ENCODE measurements around the gene ENPP1. TPM values are rescaled to one million over a fixed set of nuclear protein-coding genes. Genes with fewer than 3 reads are reported as not detected.

ENPP1 gene
- total and polyA plus RNA-seq, 2 donors (not counting 3 experiments of a cell fraction or from before 2014, with no cell fraction given), result 0.36 to 1.4 TPM

DNA sequence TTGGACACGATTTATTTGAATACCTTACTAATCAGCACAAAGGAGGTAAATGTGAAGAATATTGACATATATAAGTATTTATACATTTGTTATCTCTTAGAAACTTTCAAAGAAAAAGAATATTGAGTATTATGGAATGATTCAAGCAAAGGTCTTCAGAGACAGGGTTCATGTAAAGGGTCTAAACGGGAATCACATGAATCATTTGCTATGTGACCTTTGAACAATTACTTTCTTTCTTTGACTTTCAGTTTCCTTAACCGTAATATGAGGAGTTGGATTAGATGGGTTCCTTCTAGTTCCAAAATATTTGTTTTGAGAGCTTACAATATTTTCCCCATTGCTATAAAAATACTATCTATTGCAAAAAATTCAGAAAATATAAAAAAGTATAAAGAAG, 14.3 kb downstream of the ENPP1 start:
- Histone ChIP-seq H3K79me2 (ENCODE audit: control insufficient read depth, insufficient read depth, low read length) (no peaks in the 10 kb centered on the region), H3K27me3 (ENCODE audit: control insufficient read depth in 2 of 2, insufficient read depth in 2 of 2, low read length in 2 of 2) (peaks cover 0 to 2% of the 10 kb centered on the region in 2 experiments), H3K4me3 (replicated peaks in 1 of 3; ENCODE audit: insufficient read depth in 1 of 3, low read depth in 1 of 3, low read length in 3 of 3) (no peak overlapping the region), H3K4me2 (ENCODE audit: insufficient read depth, low read length) (no peak overlapping the region), H3K9me1 (replicated peaks; ENCODE audit: control insufficient read depth, extremely low read depth, insufficient read depth, low read length) (no peaks in the 10 kb centered on the region), H3K9ac (replicated peaks; ENCODE audit: extremely low read depth, insufficient read depth, low read length) (no peak overlapping the region), H2AFZ (ENCODE audit: low read depth, low read length) (no peak overlapping the region), H3K4me1 (ENCODE audit: control insufficient read depth, extremely low read depth, insufficient read depth, low read length) (no peaks in the 10 kb centered on the region), H3K9me3 (replicated peaks; ENCODE audit: control insufficient read depth, insufficient read depth, low read length) (no peaks in the 10 kb centered on the region), H4K20me1 (replicated peaks; ENCODE audit: control insufficient read depth, extremely low read depth, insufficient read depth, low read length) (no peaks in the 10 kb centered on the region), H3K36me3 (ENCODE audit: control insufficient read depth in 2 of 2, extremely low read depth in 1 of 2, insufficient read depth in 2 of 2, low read length in 2 of 2) (no peaks in the 10 kb centered on the region), H3K27ac (ENCODE audit: insufficient read depth, low read depth, low read length) (no peak overlapping the region)
- FAIRE-seq (peak; percentile 42), DNase-seq (ENCODE audit: low read depth, low spot score) (no peak)
- CTCF ChIA-PET, result interaction anchor here (1.1 kb wide), 1 partner anchor 8 kb away, joined by 3 read pairs; no protein-coding TSS in a partner anchor
- intact Hi-C loops (cut with micrococcal nuclease) (no loop called here), dilution Hi-C loops (cut with MboI; ENCODE audit: extremely low pct_ligation_motif_present, low sequenced_read_pairs) (no loop called here)
- no TSS peak for BruUV-seq (replicated peaks)
- TF ChIP-seq JUN (IDR thresholded peaks at IDR 0.05; ENCODE audit: borderline replicate concordance, insufficient read depth, insufficient read length, low read depth) (no peak), EZH2 (IDR thresholded peaks at IDR 0.05; ENCODE audit: borderline replicate concordance, low read depth, low read length, severe bottlenecking) (no peak), GATA2 (IDR thresholded peaks at IDR 0.05; ENCODE audit: insufficient read depth, insufficient read length, low read depth, low read length) (no peak), POLR2AphosphoS5 (IDR thresholded peaks at IDR 0.05; ENCODE audit: insufficient read depth, low read depth, low read length) (no peak), FOS (IDR thresholded peaks at IDR 0.05; ENCODE audit: borderline replicate concordance, insufficient read depth, low read length) (no peak), POLR2A (IDR thresholded peaks at IDR 0.05; ENCODE audit: low read depth, low read length) (no peak), MYC (IDR thresholded peaks at IDR 0.05; ENCODE audit: low read depth, low read length) (no peak)
- TF ChIP-seq, protein P1, sequence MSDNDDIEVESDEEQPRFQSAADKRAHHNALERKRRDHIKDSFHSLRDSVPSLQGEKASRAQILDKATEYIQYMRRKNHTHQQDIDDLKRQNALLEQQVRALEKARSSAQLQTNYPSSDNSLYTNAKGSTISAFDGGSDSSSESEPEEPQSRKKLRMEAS (IDR thresholded peaks at IDR 0.05; ENCODE audit: insufficient read depth, insufficient read length), result no peak
- TF ChIP-seq, protein P2, sequence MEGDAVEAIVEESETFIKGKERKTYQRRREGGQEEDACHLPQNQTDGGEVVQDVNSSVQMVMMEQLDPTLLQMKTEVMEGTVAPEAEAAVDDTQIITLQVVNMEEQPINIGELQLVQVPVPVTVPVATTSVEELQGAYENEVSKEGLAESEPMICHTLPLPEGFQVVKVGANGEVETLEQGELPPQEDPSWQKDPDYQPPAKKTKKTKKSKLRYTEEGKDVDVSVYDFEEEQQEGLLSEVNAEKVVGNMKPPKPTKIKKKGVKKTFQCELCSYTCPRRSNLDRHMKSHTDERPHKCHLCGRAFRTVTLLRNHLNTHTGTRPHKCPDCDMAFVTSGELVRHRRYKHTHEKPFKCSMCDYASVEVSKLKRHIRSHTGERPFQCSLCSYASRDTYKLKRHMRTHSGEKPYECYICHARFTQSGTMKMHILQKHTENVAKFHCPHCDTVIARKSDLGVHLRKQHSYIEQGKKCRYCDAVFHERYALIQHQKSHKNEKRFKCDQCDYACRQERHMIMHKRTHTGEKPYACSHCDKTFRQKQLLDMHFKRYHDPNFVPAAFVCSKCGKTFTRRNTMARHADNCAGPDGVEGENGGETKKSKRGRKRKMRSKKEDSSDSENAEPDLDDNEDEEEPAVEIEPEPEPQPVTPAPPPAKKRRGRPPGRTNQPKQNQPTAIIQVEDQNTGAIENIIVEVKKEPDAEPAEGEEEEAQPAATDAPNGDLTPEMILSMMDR (IDR thresholded peaks at IDR 0.05; ENCODE audit: extremely low read depth in 1 of 2, insufficient read depth in 1 of 2, low read depth in 1 of 2, low read length in 2 of 2), result no peak
- POLR2A ChIA-PET, result no interaction called here
